Measurements from ENCODE around the gene DLEC1.

Gene DLEC1

GRCh38 chr3:38114052-38114874, 75.3 kb downstream of the DLEC1 start:
- H3K27ac ChIP-seq: no peak overlapping the region
- TF ChIP-seq ZFX (IDR thresholded peaks at IDR 0.05) (no peak), CTCF (conservative IDR thresholded peaks at IDR 0.05) (no peak)

- no peak for TF ChIP-seq CTCF (conservative IDR thresholded peaks at IDR 0.05)
- no peak for TF ChIP-seq ZFX (IDR thresholded peaks at IDR 0.05)
- no peak overlapping the region for H3K27ac ChIP-seq
These were observed 76.1 kb downstream of the DLEC1 start for GRCh38 chr3:38114875-38115644.

- no peak overlapping the region for H3K27ac ChIP-seq
- TF ChIP-seq ZFX (IDR thresholded peaks at IDR 0.05) (no peak), CTCF (conservative IDR thresholded peaks at IDR 0.05) (no peak)
These were observed 76.8 kb downstream of the DLEC1 start for GRCh38 chr3:38115645-38116427.

GRCh38 chr3:38116471-38117162, 77.6 kb downstream of the DLEC1 start:
- TF ChIP-seq ZFX (IDR thresholded peaks at IDR 0.05) (no peak), CTCF (conservative IDR thresholded peaks at IDR 0.05) (no peak)
- no peak overlapping the region for H3K27ac ChIP-seq

- H3K27ac ChIP-seq: no peak overlapping the region
- TF ChIP-seq ZFX (IDR thresholded peaks at IDR 0.05) (no peak), CTCF (conservative IDR thresholded peaks at IDR 0.05) (no peak)
These were observed 78.2 kb downstream of the DLEC1 start for GRCh38 chr3:38117163-38117716.

- H3K27ac ChIP-seq: no peak overlapping the region
- TF ChIP-seq ZFX (IDR thresholded peaks at IDR 0.05): no peak
- TF ChIP-seq CTCF (conservative IDR thresholded peaks at IDR 0.05): peak; percentile 65
These were observed 78.9 kb downstream of the DLEC1 start for GRCh38 chr3:38117748-38118420.
